GM12878 (cell line): ENCODE data around the gene ARGLU1. TPM values are rescaled to one million over a fixed set of nuclear protein-coding genes. Genes with fewer than 3 reads are reported as not detected.

Source experiments
- ATAC-seq: fragments of 200-7000 bp; cut with Tn5 transposase; 3 replicates; pipeline ENCODE4 v1.9.1; 2020; ENCODE audit warnings: mild to moderate bottlenecking, moderate library complexity
- BruUV-seq: library from RNA; stranded (reverse); fragments of 400-500 nt; replicated peaks from 2 replicates; lab custom pipeline; 2021; lab: Mats Ljungman, UMichigan
- CTCF ChIA-PET: fragments of 300-600 bp; sonication (Branson Sonifier 250); formaldehyde crosslinking; extraction: SDS; loops from one replicate; lab custom pipeline; 2021; ENCODE audit warnings: inconsistent platforms; lab: Yijun Ruan, JAX
- POLR2A ChIA-PET: fragments of 350-600 bp; formaldehyde crosslinking; extraction: SDS; loops from one replicate; lab custom pipeline; 2021; ENCODE audit warnings: inconsistent platforms; lab: Charles Lee
- RAD21 ChIA-PET: fragments of 300-600 bp; sonication (Branson Sonifier 250); formaldehyde crosslinking; loops from one replicate; lab custom pipeline; 2023; ENCODE audit warnings: antibody characterized with exemption; ENCODE audit not compliant: unreplicated experiment; lab: Charles Lee
- SMC1A ChIA-PET: fragments of 300-600 bp; sonication (Branson Sonifier 250); formaldehyde crosslinking; loops from one replicate; lab custom pipeline; 2023; ENCODE audit not compliant: unreplicated experiment, uncharacterized antibody; lab: Charles Lee
- DNase-seq: peaks from one replicate; pipeline ENCODE4 v3.0.0-alpha.2; 2011; ENCODE audit warnings: low read depth, low spot score
- FAIRE-seq: peaks from 3 replicates; lab custom pipeline; 2011; peaks lifted over from hg19 to GRCh38; lab: Jason Lieb, UNC
- H2AFZ ChIP-seq: 2 replicates; pipeline ENCODE4 v1.6.0; 2011; ENCODE audit warnings: low read depth, low read length, control low read depth; ENCODE audit not compliant: control insufficient read depth
- H3K27ac ChIP-seq: 2 replicates; pipeline ENCODE4 v1.5.1; 2011; ENCODE audit warnings: control low read depth; ENCODE audit not compliant: control insufficient read depth, insufficient read depth
- H3K27me3 ChIP-seq, 2 experiments: replicated peaks in 1 of 2; 2 replicates each; pipeline versions ENCODE4 v1.6.0 to v1.6.1; 2011; ENCODE audit warnings: low read length in 1 of 2; ENCODE audit not compliant: control insufficient read depth in 2 of 2, insufficient read depth in 2 of 2
- H3K36me3 ChIP-seq, 2 experiments: 2 replicates each; pipeline ENCODE4 v1.5.1; 2011; ENCODE audit warnings: low read length in 1 of 2; ENCODE audit not compliant: control insufficient read depth in 2 of 2, insufficient read depth in 2 of 2
- H3K4me1 ChIP-seq: 2 replicates; pipeline ENCODE4 v1.6.1; 2011; ENCODE audit warnings: mild to moderate bottlenecking, low read length, moderate library complexity, mixed read lengths; ENCODE audit not compliant: control insufficient read depth, insufficient read depth
- H3K4me2 ChIP-seq: 2 replicates; pipeline ENCODE4 v1.6.0; 2011; ENCODE audit warnings: control low read depth; ENCODE audit not compliant: control insufficient read depth, insufficient read depth
- H3K4me3 ChIP-seq: fragments of 200-600 bp; sonication (generic); 2 replicates; pipeline ENCODE4 v1.5.1; 2016
- H3K79me2 ChIP-seq: 2 replicates; pipeline ENCODE4 v1.6.0; 2011; ENCODE audit warnings: low read length; ENCODE audit not compliant: control insufficient read depth, insufficient read depth
- H3K9ac ChIP-seq: 2 replicates; pipeline ENCODE4 v1.8.0; 2011; ENCODE audit warnings: low read length, control low read depth, mixed read lengths; ENCODE audit not compliant: control insufficient read depth, insufficient read depth
- H3K9me3 ChIP-seq: replicated peaks from 3 replicates; pipeline ENCODE4 v1.5.1; 2011; ENCODE audit warnings: mild to moderate bottlenecking, low read length; ENCODE audit not compliant: control insufficient read depth, insufficient read depth
- H4K20me1 ChIP-seq: 2 replicates; pipeline ENCODE4 v1.6.0; 2011; ENCODE audit not compliant: control insufficient read depth, insufficient read depth
- BCLAF1 ChIP-seq: fragments of 450-650 bp; IDR thresholded peaks from 2 replicates; pipeline ENCODE4 v1.6.1; 2017; ENCODE audit warnings: antibody characterized with exemption, mild to moderate bottlenecking, moderate library complexity
- BMI1 ChIP-seq: fragments of 450-650 bp; IDR thresholded peaks from 2 replicates; pipeline ENCODE4 v1.6.1; 2016; ENCODE audit warnings: mild to moderate bottlenecking, moderate library complexity, borderline replicate concordance
- EED ChIP-seq: sonication (generic); IDR thresholded peaks from 2 replicates; pipeline ENCODE4 v1.6.1; 2016; ENCODE audit warnings: antibody characterized with exemption, low read depth
- EP300 ChIP-seq, 2 experiments: fragments of 150-350 bp in 1 of 2; IDR thresholded peaks; 2 replicates each; pipeline ENCODE4 v1.6.1; 2011 to 2012; ENCODE audit warnings: low read depth in 2 of 2, low read length in 2 of 2, borderline replicate concordance in 1 of 2, improper control_type of control experiment in 1 of 2, inconsistent platforms in 1 of 2; ENCODE audit not compliant: control insufficient read depth in 1 of 2
- JUND ChIP-seq: IDR thresholded peaks from 2 replicates; pipeline ENCODE4 v1.6.1; 2012; ENCODE audit warnings: low read depth, mild to moderate bottlenecking, low read length, improper control_type of control experiment, moderate library complexity
- KLF5 ChIP-seq: fragments of 450-650 bp; IDR thresholded peaks from 2 replicates; pipeline ENCODE4 v1.6.1; 2014; ENCODE audit warnings: mild to moderate bottlenecking; ENCODE audit not compliant: partially characterized antibody
- PAX8 ChIP-seq: fragments of 450-650 bp; IDR thresholded peaks from 2 replicates; pipeline ENCODE4 v1.6.1; 2017; ENCODE audit warnings: mild to moderate bottlenecking, moderate library complexity
- RAD51 ChIP-seq: fragments of 450-650 bp; IDR thresholded peaks from 2 replicates; pipeline ENCODE4 v1.6.1; 2016; ENCODE audit warnings: moderate library complexity, mild to moderate bottlenecking, inconsistent platforms
- RELA ChIP-seq: fragments of 450-650 bp; IDR thresholded peaks from 2 replicates; pipeline ENCODE4 v1.8.0; 2014; ENCODE audit warnings: borderline replicate concordance; ENCODE audit not compliant: partially characterized antibody
- TAF1 ChIP-seq: IDR thresholded peaks from 2 replicates; pipeline ENCODE4 v1.6.1; 2011; ENCODE audit warnings: mild to moderate bottlenecking, low read depth, low read length, borderline replicate concordance
- TBL1XR1 ChIP-seq: IDR thresholded peaks from 2 replicates; pipeline ENCODE4 v1.6.1; 2012; ENCODE audit warnings: low read depth, low read length, improper control_type of control experiment
- USF2 ChIP-seq: IDR thresholded peaks from 2 replicates; pipeline ENCODE4 v1.6.1; 2011; ENCODE audit warnings: low read depth, low read length, improper control_type of control experiment, borderline replicate concordance
- ZNF24 ChIP-seq: fragments of 450-650 bp; IDR thresholded peaks from 2 replicates; pipeline ENCODE4 v1.6.1; 2017; ENCODE audit warnings: antibody characterized with exemption, mild to moderate bottlenecking
- WGBS: methylation state at CpG from one replicate; pipeline ENCODE4 v1.1.6; 2016; ENCODE audit warnings: low lambda C conversion rate; ENCODE audit not compliant: insufficient replicate concordance, insufficient coverage; ENCODE audit errors: missing lambda C conversion rate; 5-methylcytosine and 5-hydroxymethylcytosine counted together
- in situ Hi-C: fragments of 300-500 bp; cut with MboI; formaldehyde crosslinking; loops from 9 replicates; pipeline ENCODE4 v1.14.3; 2018; ENCODE audit warnings: mixed read lengths
- intact Hi-C: fragments of 100-400 bp; cut with micrococcal nuclease; formaldehyde crosslinking; loops from one replicate; pipeline ENCODE4 v1.14.2; 2022; ENCODE audit not compliant: unreplicated experiment
- polyA plus RNA-seq, 11 experiments: library from polyadenylated mRNA; depleted of rRNA in 4 of 11; unstranded in 6 of 11; stranded (reverse) in 5 of 11; fragments of >200 nt; fragmentation: Nextera tagmentation in 4 of 11; fragmentation: Illumina TruSeq in 1 of 11; extraction: Ambion mirVana in 4 of 11; extraction: Trizol in 1 of 11; gene quantifications; 1 replicate in 1 of 11; 2 replicates in 10 of 11; pipeline versions ENCODE4 v1.2.1 to v1.2.3, GENCODE V29; 2011 to 2016; ENCODE audit warnings: inconsistent platforms in 2 of 11, missing spikeins in 2 of 11, low read depth in 1 of 11
- total RNA-seq, 4 experiments: library from RNA; depleted of rRNA in 3 of 4; stranded (reverse); fragments of >200 nt in 3 of 4; fragmentation: Illumina TruSeq in 1 of 4; extraction: Trizol in 1 of 4; gene quantifications; 2 replicates each; pipeline versions ENCODE4 v1.2.1 to v1.2.3, GENCODE V29; 2013 to 2021

Gene ARGLU1
- total and polyA plus RNA-seq, 10 of the 15 experiments (the other 5 are each of a cell fraction or from before 2014, with no cell fraction given), result 47.1 to 197 (median 98.3) TPM

DNA sequence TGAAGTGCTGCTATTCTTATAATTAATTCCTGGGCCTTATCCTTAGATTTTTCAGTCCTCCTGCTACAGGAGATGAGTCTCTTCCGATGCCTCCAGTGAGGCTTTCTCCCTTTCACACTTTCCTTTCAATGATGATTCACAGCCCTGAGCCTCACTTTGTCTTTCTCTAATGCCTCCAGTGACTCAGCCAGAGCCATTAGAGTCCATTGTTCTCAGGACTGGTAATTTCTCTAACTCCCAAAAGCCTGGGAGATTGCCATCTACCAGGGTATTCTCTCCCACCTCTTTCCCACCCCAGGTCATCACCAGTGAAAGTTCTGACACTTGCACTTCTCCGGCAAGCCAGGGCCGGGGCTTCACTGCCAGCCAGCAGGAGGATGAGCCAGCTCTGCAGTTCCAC is 49.6 kb upstream of the ARGLU1 start:
- no peak for FAIRE-seq
- RAD21 ChIA-PET, result interaction anchor here (1.4 kb wide), 1 partner anchor 56 kb away, joined by 3 read pairs; no protein-coding TSS in a partner anchor
- H3K4me3 ChIP-seq, result no peak overlapping the region
- no peaks in the 10 kb centered on the region for H3K36me3 ChIP-seq
- H2AFZ ChIP-seq, result no peak overlapping the region
- no peaks in the 10 kb centered on the region for H3K4me1 ChIP-seq
- no peak overlapping the region for H3K27ac ChIP-seq
- TF ChIP-seq TAF1, result no peak
- no peak for TF ChIP-seq TBL1XR1
- no peaks in the 10 kb centered on the region for H3K9me3 ChIP-seq
- SMC1A ChIA-PET, result interaction anchor here (0.6 to 1.1 kb wide), 2 partner anchors 15 to 52 kb away, joined by 3 to 4 read pairs; no protein-coding TSS in a partner anchor
- peaks cover 0 to 2% of the 10 kb centered on the region in 2 experiments; a peak in 1 of 4 replicates for H3K27me3 ChIP-seq
- intact Hi-C loops (no loop called here), in situ Hi-C loops (no loop called here)
- CTCF ChIA-PET, result interaction anchor here (1.0 to 3.4 kb wide), 2 partner anchors 8 to 303 kb away, joined by 3 to 20 read pairs; no protein-coding TSS in a partner anchor
- H4K20me1 ChIP-seq, result no peaks in the 10 kb centered on the region
- WGBS, result 48% methylated on average over 3 of the region's 3 CpGs
- no peak overlapping the region for H3K9ac ChIP-seq
- no TSS peak for BruUV-seq
- ATAC-seq, result no peak
- H3K79me2 ChIP-seq, result no peaks in the 10 kb centered on the region
- DNase-seq, result no peak
- POLR2A ChIA-PET, result no interaction called here
- no peak overlapping the region for H3K4me2 ChIP-seq

- in situ Hi-C loops (no loop called here), intact Hi-C loops (no loop called here)
- no peak for DNase-seq
- Histone ChIP-seq H3K4me2 (no peak overlapping the region), H3K4me1 (no peaks in the 10 kb centered on the region), H3K9ac (no peak overlapping the region), H3K4me3 (no peak overlapping the region), H3K9me3 (no peaks in the 10 kb centered on the region), H3K27me3 (peaks cover 0 to 2% of the 10 kb centered on the region in 2 experiments; a peak in 1 of 4 replicates), H3K36me3 (no peaks in the 10 kb centered on the region), H3K79me2 (no peaks in the 10 kb centered on the region), H4K20me1 (no peaks in the 10 kb centered on the region), H2AFZ (no peak overlapping the region), H3K27ac (no peak overlapping the region)
- BruUV-seq, result no TSS peak
- POLR2A ChIA-PET, result no interaction called here
- CTCF ChIA-PET, result interaction anchor here (1.0 kb wide), 1 partner anchor 302 kb away, joined by 3 read pairs; no protein-coding TSS in a partner anchor
- no peak for ATAC-seq
- FAIRE-seq, result no peak
- SMC1A ChIA-PET, result no interaction called here
- 58% methylated on average over 3 of the region's 3 CpGs for WGBS
- RAD21 ChIA-PET, result no interaction called here
- TF ChIP-seq BCLAF1, result no peak
- no peak for TF ChIP-seq ZNF24
- TF ChIP-seq KLF5, result no peak
- TF ChIP-seq PAX8, result no peak
- no peak for TF ChIP-seq RELA
- TF ChIP-seq EP300 (IDR thresholded peaks at IDR 0.05; ENCODE audit: borderline replicate concordance in 1 of 2, control insufficient read depth in 1 of 2, low read depth in 2 of 2, low read length in 2 of 2), result no peak
- TF ChIP-seq RAD51, result no peak
- no peak for TF ChIP-seq JUND
- no peak for TF ChIP-seq BMI1
- no peak for TF ChIP-seq EED
- TF ChIP-seq USF2, result no peak
Measured at GRCh38 chr13:106616729-106617128, 48.8 kb upstream of the ARGLU1 start.
